ENCODE results near the gene PDXK. TPM values are rescaled to one million over a fixed set of nuclear protein-coding genes. Genes with fewer than 3 reads are reported as not detected.
A peak's percentile ranks its signal among the peaks of the same experiment; 100 is the strongest.

PDXK gene
- polyA plus RNA-seq (2011; rRNA removed) (129 and 142 TPM in 2 replicates), polyA minus RNA-seq (2011; rRNA and poly(A)+ RNA removed) (163 and 204 TPM in 2 replicates)

GRCh38 chr21:43718872-43719747 is at the start of gene PDXK:
PDXK (plus strand) TSS chr21:43719129; CDS start chr21:43719295, 166 bp downstream.
- peak within 1 kb of the TSS; percentile 57 for H3K27ac ChIP-seq (ENCODE audit: low read depth, low read length)
- H3K4me3 ChIP-seq (ENCODE audit: low read depth, low read length): peak within 1 kb of the TSS; percentile 92
- ChIA-PET POLR2A (interaction anchor here (1.6 to 1.7 kb wide), 2 partner anchors 9 to 15 kb away, joined by 5 to 20 read pairs; no protein-coding TSS in a partner anchor), CTCF (no interaction called here)
- no peaks in the 10 kb centered on the region for H3K27me3 ChIP-seq (ENCODE audit: control insufficient read depth, insufficient read depth, low read length)
- DNase-seq (ENCODE audit: low read depth, low spot score): no peak
- no peak for TF ChIP-seq CTCF (IDR thresholded peaks at IDR 0.05; ENCODE audit: low read depth, low read length)
- no peaks in the 10 kb centered on the region; the same call in 1 of the 2 replicates for H3K9me3 ChIP-seq (ENCODE audit: control insufficient read depth, insufficient read depth, low read length)

- no peak for TF ChIP-seq CTCF (IDR thresholded peaks at IDR 0.05; ENCODE audit: low read depth, low read length)
- H3K27me3 ChIP-seq (ENCODE audit: control insufficient read depth, insufficient read depth, low read length): no peaks in the 10 kb centered on the region
- CTCF ChIA-PET: no interaction called here
Observed at GRCh38 chr21:43669828-43670605, 48.9 kb upstream of the PDXK start.

GRCh38 chr21:43675871-43676270 is 43.1 kb upstream of the PDXK start:
- DNase-seq (ENCODE audit: low read depth, low spot score): no peak
- Histone ChIP-seq H3K27me3 (ENCODE audit: control insufficient read depth, insufficient read depth, low read length) (no peaks in the 10 kb centered on the region), H3K27ac (ENCODE audit: low read depth, low read length) (no peak overlapping the region), H3K9me3 (ENCODE audit: control insufficient read depth, insufficient read depth, low read length) (no peaks in the 10 kb centered on the region), H3K4me3 (ENCODE audit: low read depth, low read length) (no peak overlapping the region)
- CTCF ChIA-PET: no interaction called here
- POLR2A ChIA-PET: no interaction called here
- TF ChIP-seq CTCF (IDR thresholded peaks at IDR 0.05; ENCODE audit: low read depth, low read length): no peak

More at GRCh38 chr21:43669828-43670605, 48.9 kb upstream of the PDXK start:
- Histone ChIP-seq H3K27ac (ENCODE audit: low read depth, low read length) (no peak overlapping the region), H3K4me3 (ENCODE audit: low read depth, low read length) (no peak overlapping the region), H3K9me3 (ENCODE audit: control insufficient read depth, insufficient read depth, low read length) (peaks cover 6% of the 10 kb centered on the region; the same call in 1 of the 2 replicates)
- DNase-seq (ENCODE audit: low read depth, low spot score): no peak
- POLR2A ChIA-PET: no interaction called here

- Histone ChIP-seq H3K27me3 (ENCODE audit: control insufficient read depth, insufficient read depth, low read length) (no peaks in the 10 kb centered on the region), H3K27ac (ENCODE audit: low read depth, low read length) (no peak overlapping the region), H3K4me3 (ENCODE audit: low read depth, low read length) (no peak overlapping the region), H3K9me3 (ENCODE audit: control insufficient read depth, insufficient read depth, low read length) (no peaks in the 10 kb centered on the region)
- no peak for DNase-seq (ENCODE audit: low read depth, low spot score)
- ChIA-PET CTCF (no interaction called here), POLR2A (no interaction called here)
- no peak for TF ChIP-seq CTCF (IDR thresholded peaks at IDR 0.05; ENCODE audit: low read depth, low read length)
Observed at GRCh38 chr21:43676391-43676790, 42.5 kb upstream of the PDXK start.

Measured in AG04450 (cell line).